SK-N-SH treated with all-trans-retinoic acid at 6 μM for 48 hours (cell line): ENCODE results near the gene ATXN7.

Experiments used
- ATAC-seq: fragments of 200-7000 bp; cut with Tn5 transposase; 3 replicates; pipeline ENCODE4 v1.9.1; 2020; ENCODE audit warnings: mild to moderate bottlenecking, moderate library complexity
- ARNTL ChIP-seq: fragments of 450-650 bp; formaldehyde crosslinking; IDR thresholded peaks from 2 replicates; pipeline ENCODE4 v1.5.0; 2020; ENCODE audit warnings: low read depth, mild to moderate bottlenecking, moderate library complexity, borderline replicate concordance
- BACH2 ChIP-seq: fragments of 250-450 bp; sonication (Bioruptor Pico); IDR thresholded peaks from 2 replicates; pipeline ENCODE4 v1.9.0; 2021; ENCODE audit warnings: mild to moderate bottlenecking, borderline replicate concordance
- CREB5 ChIP-seq: fragments of 250-450 bp; sonication (Bioruptor Pico); IDR thresholded peaks from 2 replicates; pipeline ENCODE4 v1.5.1; 2020; ENCODE audit warnings: low read depth, mild to moderate bottlenecking, moderate library complexity
- CSDC2 ChIP-seq: fragments of 250-450 bp; sonication (Bioruptor Pico); IDR thresholded peaks from 2 replicates; pipeline ENCODE4 v1.5.0; 2020; ENCODE audit warnings: mild to moderate bottlenecking, moderate library complexity
- CSRNP3 ChIP-seq: fragments of 250-450 bp; sonication (Bioruptor Pico); IDR thresholded peaks from 2 replicates; pipeline ENCODE4 v1.5.1; 2021; ENCODE audit warnings: mild to moderate bottlenecking, moderate library complexity
- ESRRG ChIP-seq: fragments of 250-450 bp; sonication (Bioruptor Pico); IDR thresholded peaks from 2 replicates; pipeline ENCODE4 v1.6.1; 2021; ENCODE audit warnings: mild to moderate bottlenecking
- GLIS3 ChIP-seq: fragments of 250-450 bp; sonication (Bioruptor Pico); IDR thresholded peaks from 2 replicates; pipeline ENCODE4 v1.5.0; 2020; ENCODE audit warnings: mild to moderate bottlenecking, moderate library complexity
- ISL1 ChIP-seq: fragments of 250-450 bp; sonication (Bioruptor Pico); IDR thresholded peaks from 2 replicates; pipeline ENCODE4 v2.1.2; 2022; ENCODE audit warnings: mild to moderate bottlenecking, moderate library complexity
- OSR1 ChIP-seq: fragments of 250-450 bp; sonication (Bioruptor Pico); IDR thresholded peaks from 2 replicates; pipeline ENCODE4 v1.8.0; 2022; ENCODE audit warnings: moderate library complexity, mild to moderate bottlenecking, inconsistent platforms
- PPARA ChIP-seq: fragments of 250-450 bp; sonication (Bioruptor Pico); IDR thresholded peaks from 2 replicates; pipeline ENCODE4 v1.5.0; 2020; ENCODE audit warnings: mild to moderate bottlenecking, borderline replicate concordance
- SNAI2 ChIP-seq: fragments of 250-450 bp; sonication (Bioruptor Pico); IDR thresholded peaks from 2 replicates; pipeline ENCODE4 v1.5.0; 2020; ENCODE audit warnings: mild to moderate bottlenecking, moderate library complexity
- TCF4 ChIP-seq: fragments of 250-450 bp; sonication (Bioruptor Pico); IDR thresholded peaks from 2 replicates; pipeline ENCODE4 v1.8.0; 2021; ENCODE audit warnings: mild to moderate bottlenecking, moderate library complexity, borderline replicate concordance
- TOX ChIP-seq: fragments of 250-450 bp; sonication (Bioruptor Pico); IDR thresholded peaks from 2 replicates; pipeline ENCODE4 v1.8.0; 2021; ENCODE audit warnings: mild to moderate bottlenecking, moderate library complexity, borderline replicate concordance
- TSHZ2 ChIP-seq: fragments of 250-450 bp; sonication (Bioruptor Pico); IDR thresholded peaks from 2 replicates; pipeline ENCODE4 v1.5.0; 2020; ENCODE audit warnings: mild to moderate bottlenecking, moderate library complexity
- ZC3H10 ChIP-seq: fragments of 250-450 bp; sonication (Bioruptor Pico); IDR thresholded peaks from 2 replicates; pipeline ENCODE4 v1.5.1; 2021; ENCODE audit warnings: mild to moderate bottlenecking, moderate library complexity
- ZFP3 ChIP-seq: fragments of 250-450 bp; sonication (Bioruptor Pico); IDR thresholded peaks from 2 replicates; pipeline ENCODE4 v1.5.0; 2020; ENCODE audit warnings: mild to moderate bottlenecking, moderate library complexity
- ZFP30 ChIP-seq: fragments of 450-650 bp; formaldehyde crosslinking; IDR thresholded peaks from 2 replicates; pipeline ENCODE4 v1.5.0; 2022; ENCODE audit warnings: mild to moderate bottlenecking, moderate library complexity
- ZNF565 ChIP-seq: fragments of 450-650 bp; formaldehyde crosslinking; conservative IDR thresholded peaks from 2 replicates; pipeline ENCODE4 v1.5.0; 2020; ENCODE audit warnings: low read depth, mild to moderate bottlenecking, moderate library complexity
- ZNF70 ChIP-seq: fragments of 450-650 bp; formaldehyde crosslinking; IDR thresholded peaks from 2 replicates; pipeline ENCODE4 v1.5.0; 2020; ENCODE audit warnings: mild to moderate bottlenecking, moderate library complexity
- ZNF8 ChIP-seq: fragments of 450-650 bp; formaldehyde crosslinking; IDR thresholded peaks from 2 replicates; pipeline ENCODE4 v1.5.0; 2020; ENCODE audit warnings: mild to moderate bottlenecking, moderate library complexity

ATXN7 gene

GRCh38 chr3:63968612-63969350 lies 105.1 kb downstream of the ATXN7 start:
- ATAC-seq = no peak
- TF ChIP-seq ZFP30 (CRISPR knock-in tag) = no peak

- ATAC-seq = no peak
- TF ChIP-seq BACH2 (CRISPR knock-in tag) (no peak), ZNF8 (CRISPR knock-in tag) (no peak), ZFP30 (CRISPR knock-in tag) (no peak), CREB5 (CRISPR knock-in tag) (no peak), ZC3H10 (CRISPR knock-in tag) (no peak), ISL1 (CRISPR knock-in tag) (no peak), CSRNP3 (CRISPR knock-in tag) (no peak), OSR1 (CRISPR knock-in tag) (no peak), TOX (CRISPR knock-in tag) (no peak), PPARA (CRISPR knock-in tag) (no peak), ARNTL (CRISPR knock-in tag) (no peak), ZNF565 (CRISPR knock-in tag) (no peak), CSDC2 (CRISPR knock-in tag) (no peak), SNAI2 (no peak)
Observed at GRCh38 chr3:63969876-63970275, 106.2 kb downstream of the ATXN7 start.

GRCh38 chr3:63970631-63971475 lies 107.2 kb downstream of the ATXN7 start:
- ATAC-seq = no peak
- TF ChIP-seq BACH2 (CRISPR knock-in tag) (no peak), GLIS3 (CRISPR knock-in tag) (no peak), CREB5 (CRISPR knock-in tag) (no peak), ARNTL (CRISPR knock-in tag) (no peak), ESRRG (CRISPR knock-in tag) (no peak), SNAI2 (no peak), TCF4 (CRISPR knock-in tag) (no peak), PPARA (CRISPR knock-in tag) (no peak), ZFP3 (no peak), ZNF70 (no peak), ZC3H10 (CRISPR knock-in tag) (no peak), ISL1 (CRISPR knock-in tag) (no peak), CSRNP3 (CRISPR knock-in tag) (no peak), ZNF8 (CRISPR knock-in tag) (no peak), OSR1 (CRISPR knock-in tag) (no peak), TSHZ2 (no peak)
- TF ChIP-seq, all 23 proteins: peak for 0
